ENCODE measurements around the gene SYP. TPM values are rescaled to one million over a fixed set of nuclear protein-coding genes. Genes with fewer than 3 reads are reported as not detected.
A peak's percentile ranks its signal among the peaks of the same experiment; 100 is the strongest.

Gene SYP
- total and polyA plus RNA-seq, 9 of the 15 experiments (the other 6 are each of a cell fraction or from before 2014, with no cell fraction given): 0.48 to 5.1 (median 2.6) TPM

GRCh38 chrX:49190821-49191573 lies 9.0 kb downstream of the SYP start (continued):
- TF ChIP-seq FOXP4 (CRISPR knock-in tag; IDR thresholded peaks at IDR 0.05; ENCODE audit: borderline replicate concordance): 0 out of 2 replicates have a peak, but pooled peaks have one; percentile 56
- no peak for TF ChIP-seq ZNF696 (CRISPR knock-in tag; conservative IDR thresholded peaks at IDR 0.05)
- peak; percentile 42; the same call in 1 of the 2 replicates for TF ChIP-seq BHLHE40 (IDR thresholded peaks at IDR 0.05; ENCODE audit: low read length)
- no peak for TF ChIP-seq CHD1 (IDR thresholded peaks at IDR 0.05; ENCODE audit: low read length)
- TF ChIP-seq HIVEP1 (CRISPR knock-in tag; IDR thresholded peaks at IDR 0.05): no peak
- TF ChIP-seq ATF1 (CRISPR knock-in tag; IDR thresholded peaks at IDR 0.05): no peak
- TF ChIP-seq ATF1 (tag; IDR thresholded peaks at IDR 0.05): peak; percentile 98
- peak; percentile 100 for TF ChIP-seq PKNOX1 (IDR thresholded peaks at IDR 0.05)
- 0 out of 2 replicates have a peak, but pooled peaks have one; percentile 34 for TF ChIP-seq MAX (CRISPR knock-in tag; IDR thresholded peaks at IDR 0.05)
- TF ChIP-seq SUPT5H (IDR thresholded peaks at IDR 0.05): peak; percentile 78
- no peak for TF ChIP-seq SAFB (IDR thresholded peaks at IDR 0.05; ENCODE audit: borderline replicate concordance, low read depth, low read length)
- TF ChIP-seq BRF2 (IDR thresholded peaks at IDR 0.05; ENCODE audit: borderline replicate concordance, insufficient read depth, insufficient read length): no peak
- no peak for TF ChIP-seq AFF4 (CRISPR knock-in tag; IDR thresholded peaks at IDR 0.05)
- TF ChIP-seq RCOR1 (IDR thresholded peaks at IDR 0.05; ENCODE audit: borderline replicate concordance in 1 of 2, low read depth in 2 of 2, low read length in 2 of 2): no peak
- no peak for TF ChIP-seq NONO (IDR thresholded peaks at IDR 0.05; ENCODE audit: low read depth in 2 of 2, low read length in 1 of 2)
- TF ChIP-seq ZNF431 (CRISPR knock-in tag; IDR thresholded peaks at IDR 0.05): no peak
- peak; percentile 95 for TF ChIP-seq VEZF1 (CRISPR knock-in tag; IDR thresholded peaks at IDR 0.05)
